Astrocyte (in vitro differentiated cells and primary cell): ENCODE results near the gene CERS6.

Experiments
- EZH2 ChIP-seq: IDR thresholded peaks from 2 replicates; pipeline ENCODE4 v1.6.1; 2012; ENCODE audit warnings: mild to moderate bottlenecking, low read length, inconsistent platforms; ENCODE audit not compliant: insufficient read depth
- TF ChIP-seq, protein P1 (sequence below): IDR thresholded peaks from 2 replicates; pipeline ENCODE4 v1.5.1; 2011; ENCODE audit warnings: low read depth, mild to moderate bottlenecking, inconsistent platforms, low read length, moderate library complexity; ENCODE audit not compliant: insufficient read depth

DNA sequence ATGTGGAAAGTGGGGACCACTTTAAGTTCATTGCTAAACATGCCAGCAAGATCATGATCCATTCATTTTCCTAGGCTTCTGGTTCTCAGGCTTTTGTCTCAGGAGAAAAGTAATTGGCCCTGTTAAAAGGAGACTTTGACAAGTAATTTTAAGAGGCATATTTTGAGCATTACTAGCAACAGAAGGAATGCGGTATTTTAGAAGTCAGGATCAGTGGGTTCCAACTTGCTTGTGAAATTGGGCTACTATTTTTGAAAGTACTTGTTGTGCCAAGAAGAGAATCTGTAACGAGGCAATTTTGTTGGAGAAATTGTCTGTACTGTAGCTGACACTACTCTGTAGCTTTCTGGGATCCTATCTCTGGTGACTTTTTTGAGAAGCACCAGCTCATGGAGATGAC is 59.4 kb downstream of the CERS6 start:
- TF ChIP-seq, protein P1, sequence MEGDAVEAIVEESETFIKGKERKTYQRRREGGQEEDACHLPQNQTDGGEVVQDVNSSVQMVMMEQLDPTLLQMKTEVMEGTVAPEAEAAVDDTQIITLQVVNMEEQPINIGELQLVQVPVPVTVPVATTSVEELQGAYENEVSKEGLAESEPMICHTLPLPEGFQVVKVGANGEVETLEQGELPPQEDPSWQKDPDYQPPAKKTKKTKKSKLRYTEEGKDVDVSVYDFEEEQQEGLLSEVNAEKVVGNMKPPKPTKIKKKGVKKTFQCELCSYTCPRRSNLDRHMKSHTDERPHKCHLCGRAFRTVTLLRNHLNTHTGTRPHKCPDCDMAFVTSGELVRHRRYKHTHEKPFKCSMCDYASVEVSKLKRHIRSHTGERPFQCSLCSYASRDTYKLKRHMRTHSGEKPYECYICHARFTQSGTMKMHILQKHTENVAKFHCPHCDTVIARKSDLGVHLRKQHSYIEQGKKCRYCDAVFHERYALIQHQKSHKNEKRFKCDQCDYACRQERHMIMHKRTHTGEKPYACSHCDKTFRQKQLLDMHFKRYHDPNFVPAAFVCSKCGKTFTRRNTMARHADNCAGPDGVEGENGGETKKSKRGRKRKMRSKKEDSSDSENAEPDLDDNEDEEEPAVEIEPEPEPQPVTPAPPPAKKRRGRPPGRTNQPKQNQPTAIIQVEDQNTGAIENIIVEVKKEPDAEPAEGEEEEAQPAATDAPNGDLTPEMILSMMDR, result no peak
- no peak for TF ChIP-seq EZH2
